Activated gamma-delta T cell treated with Interleukin-2 at 50 U/mL for 16 hours (primary cell): Measurements from ENCODE around the gene CD109.
"Not testable (repeated sequence)": the region's sequence is repeated elsewhere in the genome, so short reads cannot be mapped to it uniquely, and the experiment has no call there.

Experiments
- DNase-seq: peaks from one replicate; pipeline ENCODE4 v3.0.0-alpha.2; 2020

Gene CD109

DNA sequence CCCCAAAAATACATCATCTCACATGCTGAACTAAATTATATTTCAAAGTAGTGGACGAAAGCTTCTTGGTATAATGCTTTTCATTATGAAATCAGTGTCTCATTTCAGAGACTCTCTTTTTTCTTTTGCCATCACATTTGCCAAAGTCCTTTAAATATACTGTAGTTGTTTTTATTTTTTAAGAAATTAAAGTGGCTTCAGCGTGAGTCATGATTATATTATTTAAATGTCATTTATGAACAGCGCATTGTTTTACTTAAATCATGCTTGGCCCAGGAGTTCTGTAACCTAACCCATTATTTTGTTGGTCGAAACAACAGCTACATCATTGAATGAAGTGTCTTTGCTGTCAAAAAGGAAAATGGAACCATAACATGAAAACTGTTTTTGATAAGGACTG is 100.9 kb downstream of the CD109 start:
- no peak for DNase-seq

DNA sequence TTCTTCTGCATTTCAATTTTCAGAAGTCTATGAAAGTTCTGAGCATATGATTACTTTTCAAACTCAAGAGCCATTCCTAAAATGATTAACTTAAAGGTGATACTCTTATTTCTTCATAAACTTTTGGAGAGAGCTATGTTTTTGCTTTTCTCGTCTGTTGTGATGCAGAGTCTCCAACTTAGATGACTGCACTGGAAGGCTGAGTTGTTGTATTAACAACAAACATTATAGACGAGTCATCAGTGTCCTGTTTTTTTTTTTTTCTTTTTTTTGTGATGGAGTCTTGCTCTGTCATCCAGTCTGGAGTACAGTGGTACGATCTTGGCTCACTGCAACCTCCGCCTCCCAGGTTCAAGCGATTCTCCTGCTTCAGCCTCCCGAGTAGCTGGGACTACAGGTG is 101.9 kb downstream of the CD109 start:
- DNase-seq = no peak

- DNase-seq = no peak
Observed at GRCh38 chr6:73798592-73798991, 102.6 kb downstream of the CD109 start.

GRCh38 chr6:73800997-73801396 is 105.0 kb downstream of the CD109 start:
- DNase-seq = no peak

DNA sequence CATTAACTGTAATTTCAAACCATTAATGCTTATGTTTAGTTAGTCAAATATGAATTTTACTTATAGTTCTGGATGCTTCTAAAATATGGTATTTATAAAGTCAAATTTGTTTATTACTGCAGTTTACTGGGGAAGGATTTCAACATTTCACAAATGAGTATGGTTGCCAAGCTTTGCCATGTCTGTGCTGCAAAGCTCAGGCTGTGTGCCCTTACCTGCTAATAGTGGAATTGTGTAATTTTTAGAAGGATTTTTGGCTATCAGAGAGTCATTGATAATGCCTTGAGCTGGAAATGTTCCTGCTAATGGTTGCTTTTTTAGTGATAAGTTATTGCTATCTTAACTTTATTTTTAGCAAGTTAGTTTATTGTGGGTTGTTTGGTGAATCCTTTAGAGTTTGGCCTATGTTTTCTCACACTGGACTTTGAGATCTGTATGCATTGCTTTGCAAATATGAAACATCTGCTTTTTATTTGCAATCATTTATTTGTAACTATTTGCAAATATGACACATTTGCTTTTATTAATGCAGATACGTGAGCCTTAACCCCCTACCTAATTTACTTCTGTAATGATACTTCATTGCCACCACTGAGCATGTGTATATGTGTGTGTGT is 105.8 kb downstream of the CD109 start:
- no peak for DNase-seq

- no peak for DNase-seq
Observed at GRCh38 chr6:73802366-73802765, 106.4 kb downstream of the CD109 start.

GRCh38 chr6:73803562-73804241 is 107.7 kb downstream of the CD109 start:
- DNase-seq = no peak

GRCh38 chr6:73805221-73805620 is 109.2 kb downstream of the CD109 start:
- not testable (repeated sequence) for DNase-seq

DNA sequence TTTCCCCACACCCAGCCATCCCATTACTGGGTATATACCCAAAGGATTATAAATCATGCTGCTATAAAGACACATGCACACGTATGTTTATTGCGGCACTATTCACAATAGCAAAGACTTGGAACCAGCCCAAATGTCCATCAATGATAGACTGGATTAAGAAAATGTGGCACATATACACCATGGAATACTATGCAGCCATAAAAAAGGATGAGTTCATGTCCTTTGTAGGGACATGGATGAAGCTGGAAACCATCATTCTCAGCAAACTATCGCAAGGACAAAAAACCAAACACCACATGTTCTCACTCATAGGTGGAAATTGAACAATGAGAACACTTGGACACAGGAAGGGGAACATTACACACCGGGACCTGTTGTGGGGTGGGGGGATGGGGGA is 110.0 kb downstream of the CD109 start:
- DNase-seq = not testable (repeated sequence)

GRCh38 chr6:73811706-73812105 is 115.7 kb downstream of the CD109 start:
- DNase-seq = no peak

DNA sequence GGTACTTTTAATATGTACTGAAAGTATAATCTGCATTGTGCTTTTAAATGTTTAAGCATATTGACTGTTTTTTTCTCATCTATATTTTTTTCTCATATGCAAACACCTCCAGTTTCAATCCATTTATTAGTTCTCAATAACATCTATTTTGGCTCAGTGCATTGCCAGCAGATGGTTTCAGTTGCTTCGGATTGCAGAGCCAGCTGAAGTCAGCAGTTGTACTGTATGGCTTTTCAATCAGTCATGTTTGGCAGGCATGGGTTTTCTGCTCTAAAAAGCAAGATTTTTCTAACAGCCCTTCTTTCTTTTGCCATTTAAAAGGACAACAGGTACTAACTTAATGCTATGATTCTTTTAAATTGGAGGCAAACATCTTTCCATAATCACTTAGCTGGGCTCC is 121.2 kb downstream of the CD109 start:
- DNase-seq = no peak

DNA sequence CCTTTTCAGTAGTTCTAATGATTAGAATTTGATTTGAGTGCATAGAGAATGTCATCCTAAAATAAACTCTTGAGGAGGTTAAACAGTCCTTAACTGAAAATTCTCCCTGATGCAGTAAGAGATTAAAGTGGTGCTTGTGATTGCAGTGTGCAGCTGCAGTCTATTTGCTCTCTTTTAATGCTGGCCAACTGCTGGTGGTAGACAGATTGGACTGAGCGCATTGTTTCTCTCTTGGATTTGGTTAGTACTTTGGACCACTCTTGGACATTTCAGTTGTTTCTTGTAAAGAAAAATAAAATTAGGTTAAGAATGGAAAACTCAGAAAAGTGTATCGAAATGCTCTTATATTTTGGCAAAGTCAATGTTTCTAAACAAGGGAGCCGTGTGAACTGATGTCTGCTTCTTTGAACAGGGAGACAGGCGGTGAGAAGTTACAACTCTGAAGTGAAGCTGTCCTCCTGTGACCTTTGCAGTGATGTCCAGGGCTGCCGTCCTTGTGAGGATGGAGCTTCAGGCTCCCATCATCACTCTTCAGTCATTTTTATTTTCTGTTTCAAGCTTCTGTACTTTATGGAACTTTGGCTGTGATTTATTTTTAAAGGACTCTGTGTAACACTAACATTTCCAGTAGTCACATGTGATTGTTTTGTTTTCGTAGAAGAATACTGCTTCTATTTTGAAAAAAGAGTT is 127.2 kb downstream of the CD109 start:
- DNase-seq = no peak

DNA sequence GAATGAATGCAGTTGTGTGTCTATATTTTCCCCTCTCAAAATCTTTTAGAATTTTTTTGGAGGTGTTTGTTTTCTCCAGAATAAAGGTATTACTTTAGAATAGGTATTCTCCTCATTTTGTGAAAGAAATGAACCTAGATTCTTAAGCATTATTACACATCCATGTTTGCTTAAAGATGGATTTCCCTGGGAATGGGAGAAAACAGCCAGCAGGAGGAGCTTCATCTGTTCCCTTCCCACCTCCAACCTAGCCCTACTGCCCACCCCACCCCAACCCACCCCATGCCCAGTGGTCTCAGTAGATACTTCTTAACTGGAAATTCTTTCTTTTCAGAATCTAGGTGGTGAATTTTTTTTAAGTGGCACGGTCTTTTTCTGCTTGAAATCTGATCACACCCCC is 127.8 kb downstream of the CD109 start:
- DNase-seq = no peak

DNA sequence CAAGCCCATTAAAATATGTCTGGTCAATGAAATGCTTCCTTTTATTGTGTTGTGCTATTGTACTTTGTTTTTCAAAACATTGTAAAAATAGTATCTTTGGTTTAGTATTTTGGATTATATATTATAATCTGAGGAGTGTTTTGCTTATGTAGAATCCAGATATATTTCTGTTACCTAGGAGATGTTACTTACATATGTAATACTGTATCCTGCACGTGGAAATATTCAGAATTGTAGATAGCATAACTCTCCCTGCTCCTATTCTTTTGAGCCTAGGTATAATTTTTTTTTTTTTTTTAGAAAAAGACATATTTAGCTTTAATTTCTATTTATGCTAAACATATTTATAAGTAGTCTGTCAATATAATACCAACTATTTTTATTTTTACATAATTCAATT is 130.6 kb downstream of the CD109 start:
- no peak for DNase-seq

DNA sequence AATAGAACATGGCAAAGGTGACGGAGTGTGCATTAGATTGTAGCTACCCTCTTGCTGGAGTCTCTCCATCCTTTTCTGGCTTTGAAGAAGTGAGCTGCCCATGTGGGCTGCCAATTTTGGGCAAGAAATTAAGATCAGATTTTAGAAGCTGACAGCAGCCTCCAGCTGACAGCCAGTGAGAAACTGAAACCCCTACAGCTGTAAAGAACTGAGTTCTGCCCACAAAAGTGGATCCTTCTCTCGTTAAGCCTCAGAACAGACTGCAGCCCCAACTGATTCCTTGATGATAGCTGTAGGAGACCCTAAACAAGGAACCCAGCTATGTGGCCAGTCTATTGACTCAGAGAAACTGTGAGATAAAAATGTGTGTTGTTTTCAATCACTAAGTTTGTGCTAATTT is 134.1 kb downstream of the CD109 start:
- no peak for DNase-seq

DNA sequence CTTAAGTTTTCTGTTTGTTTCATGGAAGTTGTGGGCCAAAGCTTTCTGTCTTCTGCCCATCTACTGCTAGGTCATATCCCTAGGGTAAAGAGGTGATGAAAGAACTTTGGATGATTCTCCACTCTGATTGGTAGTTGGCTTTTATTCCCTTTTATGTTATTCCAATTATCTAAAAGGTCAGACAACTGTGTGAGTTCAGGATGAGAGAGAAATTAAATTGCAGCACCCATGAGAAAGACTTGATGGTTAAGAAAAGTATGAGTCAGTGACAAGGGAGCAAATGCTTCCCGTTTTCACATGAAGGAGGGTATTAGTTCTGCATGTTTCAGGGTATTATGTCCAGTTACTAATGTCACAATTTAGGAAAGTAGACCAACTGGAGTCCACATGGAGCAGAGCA is 136.3 kb downstream of the CD109 start:
- no peak for DNase-seq

GRCh38 chr6:73844696-73845095 is 148.7 kb downstream of the CD109 start:
- DNase-seq = not testable (repeated sequence)

DNA sequence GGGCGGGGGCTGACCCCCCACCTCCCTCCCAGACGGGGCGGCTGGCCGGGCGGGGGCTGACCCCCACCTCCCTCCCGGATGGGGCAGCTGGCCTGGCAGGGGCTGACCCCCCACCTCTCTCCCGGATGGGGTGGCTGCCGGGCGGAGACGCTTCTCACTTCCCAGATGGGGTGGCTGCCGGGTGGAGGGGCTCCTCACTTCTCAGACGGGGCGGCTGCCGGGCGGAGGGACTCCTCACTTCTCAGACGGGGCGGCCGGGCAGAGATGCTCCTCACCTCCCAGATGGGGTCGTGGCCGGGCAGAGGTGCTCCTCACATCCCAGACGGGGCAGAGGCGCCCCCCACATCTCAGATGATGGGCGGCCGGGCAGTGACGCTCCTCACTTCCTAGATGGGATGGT is 155.0 kb downstream of the CD109 start:
- not testable (repeated sequence) for DNase-seq

DNA sequence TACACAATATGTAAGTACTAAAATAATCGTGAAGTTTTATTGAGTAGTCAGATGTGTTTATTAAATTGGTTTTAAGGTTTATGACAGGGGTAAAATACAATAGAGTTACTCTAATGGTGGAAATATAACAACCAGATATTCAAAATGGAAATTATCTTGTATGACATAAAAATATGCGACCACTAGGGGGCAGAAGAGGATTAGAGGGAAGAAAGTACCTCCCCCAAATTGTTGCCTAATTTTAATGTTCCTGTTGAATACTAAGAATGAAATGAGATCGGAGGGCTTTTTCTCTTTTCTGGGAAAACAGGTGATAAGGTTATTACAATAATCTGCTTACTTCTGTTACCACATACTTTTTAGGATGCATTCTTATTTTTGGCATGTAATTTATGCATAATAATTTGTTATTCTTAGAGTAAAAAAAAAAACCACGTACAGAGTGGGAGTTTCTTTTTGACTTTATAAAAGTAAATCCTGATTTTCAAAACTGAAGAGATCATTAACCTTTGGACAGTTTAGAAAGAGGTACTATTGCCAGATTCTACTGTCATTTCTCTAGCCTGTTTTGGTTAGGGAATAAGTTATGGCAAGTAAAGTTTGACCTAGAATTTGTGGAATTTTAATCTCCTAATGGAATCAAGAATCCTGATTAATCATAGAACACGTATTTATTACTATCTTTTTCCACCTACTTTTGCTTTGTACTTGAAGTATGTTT is 159.2 kb downstream of the CD109 start:
- DNase-seq = peak; percentile 11

- no peak for DNase-seq
Observed at GRCh38 chr6:73857341-73857890, 161.4 kb downstream of the CD109 start.

DNA sequence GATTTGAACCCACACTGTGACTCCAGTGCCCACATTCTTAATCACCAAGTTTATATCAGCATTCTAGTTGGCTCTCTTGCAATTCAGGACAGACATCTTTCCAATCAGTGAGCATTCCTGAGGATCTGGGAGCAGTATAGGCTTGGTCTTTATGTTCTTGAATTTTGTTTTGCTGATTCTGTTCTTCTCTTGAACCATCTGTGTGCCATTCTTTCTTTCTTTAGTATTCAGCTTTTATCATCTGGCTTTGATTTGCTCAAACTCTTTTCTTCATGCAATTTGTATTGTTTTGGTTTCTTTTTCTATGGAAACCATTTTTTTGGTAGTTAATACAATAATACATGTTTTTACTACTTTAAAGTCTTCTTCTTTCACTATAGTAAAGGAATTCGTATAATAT is 162.4 kb downstream of the CD109 start:
- DNase-seq = no peak

DNA sequence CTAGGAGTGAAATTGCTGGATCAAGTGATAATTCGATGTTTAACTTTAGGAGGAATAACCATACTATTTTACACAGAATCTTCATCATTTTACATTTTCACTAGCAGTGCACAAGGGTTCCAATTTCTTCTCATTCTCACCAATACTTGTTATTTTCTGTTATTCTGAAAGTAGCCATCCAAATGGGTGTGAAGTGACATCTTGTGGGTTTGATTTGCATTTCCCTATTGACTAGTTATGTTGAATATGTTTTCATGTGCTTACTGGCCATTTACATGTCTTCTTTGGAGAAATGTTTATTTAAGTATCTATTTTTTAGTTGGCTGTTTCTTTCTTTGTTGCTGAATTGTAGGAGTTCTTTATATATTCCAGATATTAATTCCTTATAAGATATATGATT is 164.3 kb downstream of the CD109 start:
- DNase-seq = no peak

DNA sequence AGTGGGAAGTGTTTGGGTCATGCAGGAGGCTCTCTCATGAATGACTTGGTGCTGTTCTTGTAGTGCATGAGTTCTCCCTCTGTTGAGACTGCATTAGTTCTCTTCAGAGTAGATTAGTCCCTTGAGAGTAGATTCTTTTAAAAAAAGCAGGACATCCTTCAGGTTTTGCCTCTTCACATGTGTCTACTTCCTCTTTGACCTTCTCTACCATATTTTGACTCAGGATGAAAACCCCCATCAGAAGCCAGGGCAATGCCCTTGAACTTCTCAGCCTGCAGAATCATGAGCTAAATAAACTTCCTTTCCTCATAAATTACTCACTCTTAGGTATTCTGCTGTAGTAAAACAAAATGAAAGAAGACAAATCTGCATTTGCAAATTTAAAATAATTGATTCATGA is 170.3 kb downstream of the CD109 start:
- DNase-seq = no peak
